Measurements from ENCODE around the gene CDCA7L. TPM values are rescaled to one million over a fixed set of nuclear protein-coding genes. Genes with fewer than 3 reads are reported as not detected.

Gene CDCA7L
- polyA plus RNA-seq, 1 donor (not counting 4 experiments of a cell fraction or from before 2014, with no cell fraction given), result 31.8 TPM

DNA sequence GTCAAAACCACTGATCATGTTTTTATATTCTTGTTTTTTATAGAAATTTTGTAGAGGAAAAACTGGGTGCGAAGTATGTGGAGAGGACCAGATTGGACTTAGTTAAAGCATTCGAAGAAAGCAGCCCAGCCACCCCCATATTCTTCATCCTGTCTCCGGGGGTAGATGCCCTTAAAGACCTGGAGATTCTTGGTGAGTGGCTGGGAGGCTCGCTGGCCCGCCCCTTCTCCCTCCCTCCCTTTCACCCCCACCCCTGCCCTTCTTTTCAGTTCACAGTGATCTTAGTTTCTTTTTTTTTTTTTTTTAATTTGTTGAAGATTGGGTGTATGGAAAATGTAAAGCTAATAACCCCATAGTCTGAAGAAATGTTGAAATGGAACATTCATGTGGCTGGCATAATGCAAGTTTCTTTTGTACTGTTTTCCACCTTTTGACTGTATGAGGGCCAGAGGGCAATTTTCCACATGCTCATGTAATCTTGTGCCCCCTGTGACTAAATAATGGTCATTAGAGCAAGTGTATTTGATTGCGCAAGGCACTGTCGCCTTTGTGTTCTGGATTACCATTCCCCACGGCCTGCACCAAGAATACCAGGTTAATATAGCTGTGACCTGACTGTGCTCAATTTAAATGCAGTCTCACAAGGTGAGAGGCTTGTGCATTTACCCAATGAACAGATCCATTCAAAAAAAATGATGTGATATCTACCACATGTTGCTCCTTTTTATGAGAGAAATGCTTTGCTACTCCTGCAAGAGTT, 77.7 kb downstream of the CDCA7L start:
- dilution Hi-C loops (cut with MboI; ENCODE audit: extremely low pct_ligation_motif_present, low sequenced_read_pairs), result no loop called here
- no peak overlapping the region for H3K4me3 ChIP-seq (ENCODE audit: control insufficient read depth in 2 of 3, extremely low read depth in 1 of 3, insufficient read depth in 2 of 3, low read depth in 1 of 3, low read length in 3 of 3)
- H3K4me2 ChIP-seq (ENCODE audit: control insufficient read depth, extremely low read depth, insufficient read depth, low read depth, low read length), result no peak overlapping the region
- no peaks in the 10 kb centered on the region for H3K27me3 ChIP-seq (ENCODE audit: control insufficient read depth, extremely low read depth, insufficient read depth, low read length)
- no peak overlapping the region for H3K9ac ChIP-seq (ENCODE audit: control insufficient read depth, extremely low read depth, insufficient read depth, low read length)
- H3K9me3 ChIP-seq (ENCODE audit: control insufficient read depth, low read depth, low read length), result no peaks in the 10 kb centered on the region
- no peak for FAIRE-seq
- H3K79me2 ChIP-seq (ENCODE audit: control insufficient read depth, insufficient read depth, low read length), result no peaks in the 10 kb centered on the region
- no peak for DNase-seq (ENCODE audit: low read depth, low spot score)
- H4K20me1 ChIP-seq (ENCODE audit: control insufficient read depth, extremely low read depth, insufficient read depth, low read length), result no peaks in the 10 kb centered on the region
- H3K4me1 ChIP-seq (ENCODE audit: control insufficient read depth, extremely low read depth, insufficient read depth, low read length), result no peaks in the 10 kb centered on the region
- H2AFZ ChIP-seq (ENCODE audit: control insufficient read depth, low read length), result no peak overlapping the region
- H3K36me3 ChIP-seq (ENCODE audit: control insufficient read depth in 2 of 2, extremely low read depth in 1 of 2, insufficient read depth in 2 of 2, low read length in 2 of 2), result no peaks in the 10 kb centered on the region
- TF ChIP-seq EZH2 (IDR thresholded peaks at IDR 0.05; ENCODE audit: low read length), result no peak
- TF ChIP-seq, protein P1, sequence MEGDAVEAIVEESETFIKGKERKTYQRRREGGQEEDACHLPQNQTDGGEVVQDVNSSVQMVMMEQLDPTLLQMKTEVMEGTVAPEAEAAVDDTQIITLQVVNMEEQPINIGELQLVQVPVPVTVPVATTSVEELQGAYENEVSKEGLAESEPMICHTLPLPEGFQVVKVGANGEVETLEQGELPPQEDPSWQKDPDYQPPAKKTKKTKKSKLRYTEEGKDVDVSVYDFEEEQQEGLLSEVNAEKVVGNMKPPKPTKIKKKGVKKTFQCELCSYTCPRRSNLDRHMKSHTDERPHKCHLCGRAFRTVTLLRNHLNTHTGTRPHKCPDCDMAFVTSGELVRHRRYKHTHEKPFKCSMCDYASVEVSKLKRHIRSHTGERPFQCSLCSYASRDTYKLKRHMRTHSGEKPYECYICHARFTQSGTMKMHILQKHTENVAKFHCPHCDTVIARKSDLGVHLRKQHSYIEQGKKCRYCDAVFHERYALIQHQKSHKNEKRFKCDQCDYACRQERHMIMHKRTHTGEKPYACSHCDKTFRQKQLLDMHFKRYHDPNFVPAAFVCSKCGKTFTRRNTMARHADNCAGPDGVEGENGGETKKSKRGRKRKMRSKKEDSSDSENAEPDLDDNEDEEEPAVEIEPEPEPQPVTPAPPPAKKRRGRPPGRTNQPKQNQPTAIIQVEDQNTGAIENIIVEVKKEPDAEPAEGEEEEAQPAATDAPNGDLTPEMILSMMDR (optimal IDR thresholded peaks at IDR 0.05 in 1 of 3, IDR thresholded peaks at IDR 0.05 in 1 of 3, conservative IDR thresholded peaks at IDR 0.05 in 1 of 3; ENCODE audit: extremely low read depth in 1 of 3, insufficient read depth in 2 of 3, low read length in 3 of 3), result no peak
- no peak overlapping the region for H3K27ac ChIP-seq (ENCODE audit: control insufficient read depth, insufficient read depth, low read length)
- H3K9me1 ChIP-seq (ENCODE audit: control insufficient read depth, extremely low read depth, insufficient read depth, low read length), result no peaks in the 10 kb centered on the region

DNA sequence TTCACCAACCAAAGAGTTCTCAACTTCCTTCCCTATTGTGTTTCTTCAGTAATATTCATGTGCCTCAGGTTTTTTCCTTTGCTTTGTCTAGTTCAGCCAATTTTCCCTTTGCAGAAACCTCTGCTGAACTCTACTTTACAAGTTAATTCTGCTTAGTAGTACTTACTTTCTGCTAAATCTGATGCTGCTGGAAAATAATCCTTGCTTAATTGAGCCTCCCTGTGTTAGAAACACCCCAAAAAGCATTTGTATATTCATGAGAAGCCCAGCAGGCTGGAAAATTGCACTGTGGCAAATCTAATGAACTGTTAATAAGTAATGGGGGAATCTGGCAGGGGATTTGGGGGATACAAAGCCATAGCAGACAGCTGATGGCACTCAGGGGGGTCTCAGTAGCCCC, 78.5 kb downstream of the CDCA7L start:
- FAIRE-seq (no peak), DNase-seq (ENCODE audit: low read depth, low spot score) (no peak)
- Histone ChIP-seq H3K27me3 (ENCODE audit: control insufficient read depth, extremely low read depth, insufficient read depth, low read length) (no peaks in the 10 kb centered on the region), H3K9me3 (ENCODE audit: control insufficient read depth, low read depth, low read length) (no peaks in the 10 kb centered on the region), H3K4me1 (ENCODE audit: control insufficient read depth, extremely low read depth, insufficient read depth, low read length) (no peaks in the 10 kb centered on the region), H3K9me1 (ENCODE audit: control insufficient read depth, extremely low read depth, insufficient read depth, low read length) (no peaks in the 10 kb centered on the region), H2AFZ (ENCODE audit: control insufficient read depth, low read length) (no peak overlapping the region), H3K36me3 (ENCODE audit: control insufficient read depth in 2 of 2, extremely low read depth in 1 of 2, insufficient read depth in 2 of 2, low read length in 2 of 2) (no peaks in the 10 kb centered on the region), H3K4me3 (ENCODE audit: control insufficient read depth in 2 of 3, extremely low read depth in 1 of 3, insufficient read depth in 2 of 3, low read depth in 1 of 3, low read length in 3 of 3) (no peak overlapping the region), H3K4me2 (ENCODE audit: control insufficient read depth, extremely low read depth, insufficient read depth, low read depth, low read length) (no peak overlapping the region), H4K20me1 (ENCODE audit: control insufficient read depth, extremely low read depth, insufficient read depth, low read length) (no peaks in the 10 kb centered on the region), H3K79me2 (ENCODE audit: control insufficient read depth, insufficient read depth, low read length) (no peaks in the 10 kb centered on the region), H3K9ac (ENCODE audit: control insufficient read depth, extremely low read depth, insufficient read depth, low read length) (no peak overlapping the region), H3K27ac (ENCODE audit: control insufficient read depth, insufficient read depth, low read length) (no peak overlapping the region)
- dilution Hi-C loops (cut with MboI; ENCODE audit: extremely low pct_ligation_motif_present, low sequenced_read_pairs), result no loop called here
- TF ChIP-seq, protein P1 (optimal IDR thresholded peaks at IDR 0.05 in 1 of 3, IDR thresholded peaks at IDR 0.05 in 1 of 3, conservative IDR thresholded peaks at IDR 0.05 in 1 of 3; ENCODE audit: extremely low read depth in 1 of 3, insufficient read depth in 2 of 3, low read length in 3 of 3), result no peak
- TF ChIP-seq EZH2 (IDR thresholded peaks at IDR 0.05; ENCODE audit: low read length), result no peak

Data from keratinocyte (primary cell).